IPS-NIHi11 (cell line): Measurements from ENCODE around the gene SLC7A11.

Source experiments
- DNase-seq: peaks from one replicate; pipeline ENCODE4 v3.0.0; 2012; ENCODE audit warnings: mixed read lengths, low spot score

SLC7A11 gene

GRCh38 chr4:138161351-138161750 lies 80.8 kb downstream of the SLC7A11 start:
- no peak for DNase-seq

GRCh38 chr4:138158746-138159297 lies 83.3 kb downstream of the SLC7A11 start:
- no peak for DNase-seq

GRCh38 chr4:138140879-138141278 lies 101.3 kb downstream of the SLC7A11 start:
- DNase-seq = no peak

- no peak for DNase-seq
These were observed 103.4 kb downstream of the SLC7A11 start for GRCh38 chr4:138138774-138139173.

GRCh38 chr4:138135610-138136009 lies 106.5 kb downstream of the SLC7A11 start:
- DNase-seq = no peak

- DNase-seq = no peak
These were observed 123.9 kb downstream of the SLC7A11 start for GRCh38 chr4:138118270-138118669.

GRCh38 chr4:138115053-138115452 lies 127.1 kb downstream of the SLC7A11 start:
- no peak for DNase-seq

GRCh38 chr4:138114434-138114833 lies 127.7 kb downstream of the SLC7A11 start:
- no peak for DNase-seq
